Dermis blood vessel endothelial cell (primary cell): ENCODE measurements around the gene MSMO1. TPM values are rescaled to one million over a fixed set of nuclear protein-coding genes. Genes with fewer than 3 reads are reported as not detected.

Experiments
- total RNA-seq: library from RNA; depleted of rRNA; stranded (reverse); fragments of >200 nt; gene quantifications from 2 replicates; pipeline ENCODE4 v1.2.3, GENCODE V29; 2014

MSMO1 gene
- total RNA-seq, 1 donor from 2014 or later: 127 TPM

Other genes starting within 250 kb of the MSMO1 start
- gene TMEM192, start 214.8 kb upstream of the MSMO1 start, total RNA-seq: 12.9 and 20.0 TPM in 2 replicates
- gene KLHL2, start 120.1 kb upstream of the MSMO1 start, total RNA-seq: 35.6 and 45.3 TPM in 2 replicates
- gene CPE, start 51.3 kb downstream of the MSMO1 start, total RNA-seq: 1.0 and 1.1 TPM in 2 replicates